GM21423 (cell line): ENCODE results near the gene L3MBTL4.

Experiments
- ATAC-seq: cut with Tn5 transposase; IDR thresholded peaks from one replicate; pipeline ENCODE4 v1.9.1; 2021; ENCODE audit warnings: mild to moderate bottlenecking, moderate library complexity; ENCODE audit not compliant: unreplicated experiment

The L3MBTL4 gene

GRCh38 chr18:5969989-5970403 lies 444.7 kb downstream of the L3MBTL4 start:
- no peak for ATAC-seq

GRCh38 chr18:5969355-5969988 lies 445.2 kb downstream of the L3MBTL4 start:
- ATAC-seq, result no peak

- no peak for ATAC-seq
These were observed 447.0 kb downstream of the L3MBTL4 start for GRCh38 chr18:5967666-5968065.

GRCh38 chr18:5967007-5967406 lies 447.7 kb downstream of the L3MBTL4 start:
- ATAC-seq, result no peak

GRCh38 chr18:5966514-5966913 lies 448.2 kb downstream of the L3MBTL4 start:
- ATAC-seq, result no peak

GRCh38 chr18:5964996-5965395 lies 449.7 kb downstream of the L3MBTL4 start:
- no peak for ATAC-seq

- ATAC-seq, result no peak
These were observed 450.1 kb downstream of the L3MBTL4 start for GRCh38 chr18:5964596-5964995.

GRCh38 chr18:5964108-5964507 lies 450.6 kb downstream of the L3MBTL4 start:
- ATAC-seq, result no peak

- ATAC-seq, result no peak
These were observed 451.4 kb downstream of the L3MBTL4 start for GRCh38 chr18:5963267-5963666.

GRCh38 chr18:5962362-5962761 lies 452.3 kb downstream of the L3MBTL4 start:
- ATAC-seq, result no peak

- ATAC-seq, result no peak
These were observed 452.9 kb downstream of the L3MBTL4 start for GRCh38 chr18:5961828-5962150.

- ATAC-seq, result no peak
These were observed 453.4 kb downstream of the L3MBTL4 start for GRCh38 chr18:5961097-5961827.

GRCh38 chr18:5958822-5959221 lies 455.9 kb downstream of the L3MBTL4 start:
- ATAC-seq, result no peak

GRCh38 chr18:5955861-5956260 lies 458.9 kb downstream of the L3MBTL4 start:
- no peak for ATAC-seq

- ATAC-seq, result no peak
These were observed 463.1 kb downstream of the L3MBTL4 start for GRCh38 chr18:5951515-5952091.

- ATAC-seq, result no peak
These were observed 465.9 kb downstream of the L3MBTL4 start for GRCh38 chr18:5948781-5949180.

- no peak for ATAC-seq
These were observed 466.5 kb downstream of the L3MBTL4 start for GRCh38 chr18:5948237-5948636.

GRCh38 chr18:5944448-5944847 lies 470.3 kb downstream of the L3MBTL4 start:
- ATAC-seq, result no peak

GRCh38 chr18:5943514-5943913 lies 471.2 kb downstream of the L3MBTL4 start:
- ATAC-seq, result no peak

GRCh38 chr18:5942591-5942990 lies 472.1 kb downstream of the L3MBTL4 start:
- ATAC-seq, result no peak

- ATAC-seq, result no peak
These were observed 472.8 kb downstream of the L3MBTL4 start for GRCh38 chr18:5941890-5942289.
